D721Med (cell line): ENCODE measurements around the gene HMGXB3.

ENCODE experiments used
- DNase-seq: peaks from one replicate; pipeline ENCODE4 v3.0.0; 2011; ENCODE audit warnings: low spot score; ENCODE audit not compliant: insufficient read length
- FAIRE-seq: peaks from 2 replicates; lab custom pipeline; 2011; peaks lifted over from hg19 to GRCh38; lab: Jason Lieb, UNC
- TF ChIP-seq, protein P1 (sequence below): IDR thresholded peaks from 2 replicates; pipeline ENCODE4 v1.5.1; 2012; ENCODE audit warnings: mild to moderate bottlenecking, control low read depth; ENCODE audit not compliant: insufficient read depth; ENCODE audit errors: missing control alignments

HMGXB3 gene

DNA sequence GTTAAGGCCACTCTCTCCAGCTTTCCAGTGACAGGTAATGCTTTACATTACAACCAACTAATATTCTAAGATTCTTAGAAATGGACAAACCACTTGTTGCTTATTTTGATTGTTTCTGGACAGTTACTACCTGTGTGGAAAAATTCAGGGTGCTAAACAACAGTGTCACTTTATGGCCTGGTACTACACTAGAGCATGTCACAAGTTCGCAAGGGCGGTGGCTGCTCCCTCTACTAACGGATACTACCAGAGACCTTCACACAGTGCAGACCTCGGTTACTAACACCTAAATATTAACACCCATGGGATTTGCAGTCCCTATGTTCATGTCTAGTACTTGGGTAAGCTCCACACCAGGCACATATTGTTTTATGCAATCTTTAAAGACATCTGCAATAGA is 13.4 kb downstream of the HMGXB3 start:
- TF ChIP-seq, protein P1, sequence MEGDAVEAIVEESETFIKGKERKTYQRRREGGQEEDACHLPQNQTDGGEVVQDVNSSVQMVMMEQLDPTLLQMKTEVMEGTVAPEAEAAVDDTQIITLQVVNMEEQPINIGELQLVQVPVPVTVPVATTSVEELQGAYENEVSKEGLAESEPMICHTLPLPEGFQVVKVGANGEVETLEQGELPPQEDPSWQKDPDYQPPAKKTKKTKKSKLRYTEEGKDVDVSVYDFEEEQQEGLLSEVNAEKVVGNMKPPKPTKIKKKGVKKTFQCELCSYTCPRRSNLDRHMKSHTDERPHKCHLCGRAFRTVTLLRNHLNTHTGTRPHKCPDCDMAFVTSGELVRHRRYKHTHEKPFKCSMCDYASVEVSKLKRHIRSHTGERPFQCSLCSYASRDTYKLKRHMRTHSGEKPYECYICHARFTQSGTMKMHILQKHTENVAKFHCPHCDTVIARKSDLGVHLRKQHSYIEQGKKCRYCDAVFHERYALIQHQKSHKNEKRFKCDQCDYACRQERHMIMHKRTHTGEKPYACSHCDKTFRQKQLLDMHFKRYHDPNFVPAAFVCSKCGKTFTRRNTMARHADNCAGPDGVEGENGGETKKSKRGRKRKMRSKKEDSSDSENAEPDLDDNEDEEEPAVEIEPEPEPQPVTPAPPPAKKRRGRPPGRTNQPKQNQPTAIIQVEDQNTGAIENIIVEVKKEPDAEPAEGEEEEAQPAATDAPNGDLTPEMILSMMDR: no peak
- DNase-seq (no peak), FAIRE-seq (no peak)

DNA sequence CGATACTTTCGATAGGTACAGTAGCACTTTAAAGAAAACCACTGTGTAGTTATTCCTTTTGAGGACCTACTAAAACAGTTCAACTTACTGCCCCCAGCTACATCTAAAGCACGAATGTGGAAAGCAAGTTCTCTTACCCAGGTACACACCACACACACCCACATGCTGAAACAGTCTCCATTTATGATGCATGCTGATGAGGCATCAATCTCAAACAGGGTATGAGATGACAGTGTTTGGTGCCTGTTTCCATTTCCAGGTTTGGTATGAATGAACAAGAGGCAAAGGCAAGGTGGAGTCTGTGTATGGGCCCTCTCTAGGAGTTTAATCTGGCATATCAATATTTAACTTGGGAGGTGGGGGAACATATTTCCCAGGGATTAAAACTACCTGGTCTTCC is 13.9 kb downstream of the HMGXB3 start:
- FAIRE-seq: no peak
- no peak for DNase-seq
- TF ChIP-seq, protein P1: no peak

DNA sequence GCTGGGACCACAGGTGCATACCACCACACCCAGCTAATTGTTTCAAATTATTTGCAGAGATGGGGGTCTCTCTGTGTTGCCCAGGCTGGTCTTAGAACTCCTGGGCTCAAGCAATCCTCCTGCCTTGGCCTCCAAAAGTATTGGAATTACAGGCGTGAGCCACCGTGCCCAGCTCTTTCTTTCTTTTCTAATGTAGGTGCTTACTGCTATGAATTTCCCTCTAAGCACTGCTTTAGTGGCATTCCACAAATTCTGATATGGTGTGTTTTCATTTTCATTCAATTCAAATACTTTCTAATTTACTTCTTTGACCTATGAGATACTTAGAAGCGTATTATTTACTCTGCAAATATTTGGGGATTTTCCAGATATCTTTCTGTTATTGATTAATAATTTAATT is 14.9 kb downstream of the HMGXB3 start:
- TF ChIP-seq, protein P1: no peak
- FAIRE-seq (no peak), DNase-seq (no peak)

DNA sequence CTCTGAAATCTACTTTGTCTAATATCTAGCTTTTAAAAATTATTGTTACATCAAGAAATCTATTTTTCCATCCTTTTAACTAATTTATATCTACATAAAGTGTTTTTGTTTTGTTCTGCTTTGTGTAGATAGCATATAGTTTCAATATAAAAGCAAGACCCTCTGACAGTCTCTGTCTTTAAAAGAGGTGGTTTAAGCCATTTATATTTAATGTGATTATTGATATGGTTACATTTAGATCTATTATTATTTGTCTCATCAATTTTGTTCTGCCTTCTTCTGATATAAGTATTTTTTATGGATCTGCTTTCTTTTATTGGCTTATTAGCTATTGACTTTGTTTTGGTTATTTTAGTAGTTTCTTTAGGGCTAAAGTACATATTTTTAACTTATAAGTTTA is 16.0 kb downstream of the HMGXB3 start:
- FAIRE-seq (no peak), DNase-seq (no peak)
- TF ChIP-seq, protein P1: no peak

DNA sequence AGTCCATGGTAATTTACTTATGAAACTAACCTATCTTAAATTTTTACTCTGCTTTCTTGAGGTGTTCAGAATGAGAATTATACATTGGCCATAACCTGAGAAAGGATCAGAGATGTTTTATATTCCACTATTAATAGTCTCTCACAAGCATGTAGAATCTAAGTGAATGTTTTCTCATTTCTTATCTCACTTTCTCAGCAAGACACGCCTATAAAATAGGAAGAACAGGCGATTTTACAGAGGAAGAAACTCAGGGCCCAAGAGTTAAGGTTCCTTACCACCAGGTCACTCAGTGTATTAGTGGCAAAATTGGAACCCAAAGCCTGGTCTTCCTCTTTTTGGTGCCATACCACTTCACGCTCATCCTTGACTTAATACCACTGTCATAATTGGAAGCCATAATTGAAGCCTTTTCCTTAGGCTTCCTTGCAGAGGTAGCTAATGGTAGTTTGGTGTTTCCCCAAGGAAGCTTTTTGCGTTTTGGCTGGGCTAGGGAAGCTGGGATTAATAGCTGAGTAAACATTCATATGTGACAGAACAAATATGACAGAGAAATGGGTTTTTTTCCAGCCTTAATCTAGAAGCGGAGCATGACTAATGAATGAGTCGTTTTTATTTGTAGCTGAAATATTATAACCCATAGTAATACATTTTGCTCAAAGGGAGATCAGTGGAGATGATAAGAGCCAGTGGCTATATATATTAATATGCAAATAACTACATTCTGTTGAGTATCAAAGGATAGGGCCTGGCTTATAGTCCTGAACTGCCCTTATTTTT is 16.9 kb downstream of the HMGXB3 start:
- TF ChIP-seq, protein P1: no peak
- DNase-seq (no peak), FAIRE-seq (no peak)

DNA sequence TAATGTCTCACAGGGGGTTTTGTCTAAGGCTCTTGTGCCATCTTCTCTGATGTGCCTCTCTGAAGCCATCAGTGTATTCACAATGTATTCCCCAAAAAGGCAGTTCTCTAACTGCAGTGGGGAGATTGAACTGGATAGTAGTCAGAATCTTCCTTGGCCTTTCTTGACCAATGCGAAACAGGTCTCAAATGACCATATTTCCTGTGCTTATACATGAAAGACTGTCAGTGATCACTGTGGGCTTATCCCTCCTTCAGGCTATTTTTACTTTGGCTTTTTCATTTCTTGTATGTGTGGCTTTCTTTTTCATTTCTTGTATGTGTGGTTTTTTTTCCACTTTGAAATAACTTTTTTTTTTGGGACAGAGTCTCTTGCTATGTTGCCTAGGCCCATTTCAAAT is 19.7 kb downstream of the HMGXB3 start:
- no peak for DNase-seq
- TF ChIP-seq, protein P1: no peak
- FAIRE-seq: no peak

DNA sequence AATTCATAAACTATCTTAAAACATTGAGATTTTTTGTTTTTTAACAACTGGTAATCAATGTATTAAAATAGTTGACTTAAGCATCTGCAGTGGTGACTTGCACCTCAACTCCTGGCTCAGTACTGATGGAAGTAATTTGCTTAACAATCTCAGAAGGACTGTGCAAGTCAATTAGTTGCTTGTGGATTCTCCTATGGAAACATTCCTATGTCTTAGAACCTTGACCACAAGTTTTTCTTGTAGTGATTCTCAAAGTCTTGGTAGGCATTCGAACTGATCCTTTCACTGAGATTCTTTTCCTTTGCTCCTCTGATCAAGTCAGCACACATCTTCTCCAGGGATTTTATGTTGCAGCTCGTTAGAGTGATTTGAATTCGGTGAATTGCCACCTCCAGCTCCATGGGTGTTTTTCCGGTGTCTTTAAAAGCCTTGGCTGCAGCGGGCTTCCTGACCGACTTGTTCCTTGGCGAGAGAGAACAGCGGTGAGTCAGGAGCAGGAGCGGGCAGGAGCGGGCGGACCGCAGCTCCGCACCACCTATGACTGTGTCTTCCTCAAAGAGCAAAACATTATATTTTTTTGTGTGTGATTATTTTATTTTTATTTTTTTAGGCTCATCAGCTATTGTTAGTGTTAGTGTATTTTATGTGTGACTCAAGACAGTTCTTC is 21.1 kb downstream of the HMGXB3 start:
- no peak for FAIRE-seq
- DNase-seq: no peak
- TF ChIP-seq, protein P1: no peak
